UCSD-AML1 (cell line): ENCODE data around the gene DISP1.

Experiments used
- DNase-seq: peaks from one replicate; lab custom pipeline; 2025; ENCODE audit not compliant: unreplicated experiment; lab: John Stamatoyannopoulos, UW

Gene DISP1

GRCh38 chr1:222814536-222815439 is at the start of gene DISP1:
DISP1 (plus strand) TSS chr1:222815039; CDS start chr1:222942824, 127,785 bp downstream.
- peak; percentile 75 for DNase-seq

GRCh38 chr1:222767152-222767571 is 47.7 kb upstream of the DISP1 start:
- DNase-seq = no peak

DNA sequence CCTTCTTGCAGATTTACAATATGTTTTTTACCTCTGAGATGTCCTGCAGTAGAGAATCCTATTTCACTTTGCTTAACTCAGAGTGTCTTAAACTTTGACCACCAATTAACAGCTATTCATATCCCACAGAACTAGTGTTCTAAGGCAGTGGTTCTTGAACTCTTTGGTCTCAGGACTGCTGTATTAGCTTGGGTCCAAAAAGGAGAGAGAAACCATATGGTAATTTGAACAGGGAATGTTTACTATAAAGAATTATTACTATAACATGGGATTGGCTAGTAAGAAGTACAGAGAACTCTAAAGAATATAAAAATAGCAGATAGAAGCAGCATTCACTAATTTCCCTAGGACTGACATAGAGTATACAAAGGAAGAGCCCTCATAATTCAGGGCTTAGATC is 46.2 kb upstream of the DISP1 start:
- no peak for DNase-seq

- no peak for DNase-seq
Observed at GRCh38 chr1:222769181-222769580, 45.7 kb upstream of the DISP1 start.

DNA sequence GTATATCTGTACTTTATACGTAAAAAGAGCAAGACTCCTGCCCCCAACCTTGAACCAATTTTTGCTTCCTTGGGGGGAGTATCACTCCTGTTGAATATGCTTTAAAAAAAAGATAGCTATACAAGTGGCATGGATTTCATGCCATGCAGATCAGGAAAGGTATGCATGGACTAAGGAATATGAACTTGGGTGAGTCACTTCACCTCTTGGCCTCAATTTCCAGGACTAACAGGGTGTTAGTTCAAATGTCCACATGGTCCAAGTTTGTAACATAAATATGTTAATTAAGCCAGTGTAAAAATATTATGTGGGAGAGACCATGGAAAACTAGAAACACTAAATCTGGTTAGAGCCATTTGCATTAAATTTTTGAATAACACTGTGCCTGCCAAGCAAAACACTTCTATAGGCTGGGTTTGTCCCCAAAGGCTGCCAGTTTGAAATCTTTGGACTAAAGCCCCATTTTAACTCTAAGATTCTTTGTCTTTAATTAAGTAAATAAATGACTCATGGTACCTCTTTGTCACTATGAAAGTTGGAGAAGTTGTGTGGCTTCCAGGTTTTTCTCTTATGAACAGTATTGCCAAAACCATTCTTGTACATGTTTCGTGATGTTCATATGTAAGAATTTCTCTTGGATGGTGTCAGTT is 44.7 kb upstream of the DISP1 start:
- DNase-seq = no peak

GRCh38 chr1:222772996-222773379 is 41.9 kb upstream of the DISP1 start:
- peak; percentile 63 for DNase-seq

GRCh38 chr1:222777463-222777862 is 37.4 kb upstream of the DISP1 start:
- DNase-seq = no peak

GRCh38 chr1:222777977-222778376 is 36.9 kb upstream of the DISP1 start:
- no peak for DNase-seq

DNA sequence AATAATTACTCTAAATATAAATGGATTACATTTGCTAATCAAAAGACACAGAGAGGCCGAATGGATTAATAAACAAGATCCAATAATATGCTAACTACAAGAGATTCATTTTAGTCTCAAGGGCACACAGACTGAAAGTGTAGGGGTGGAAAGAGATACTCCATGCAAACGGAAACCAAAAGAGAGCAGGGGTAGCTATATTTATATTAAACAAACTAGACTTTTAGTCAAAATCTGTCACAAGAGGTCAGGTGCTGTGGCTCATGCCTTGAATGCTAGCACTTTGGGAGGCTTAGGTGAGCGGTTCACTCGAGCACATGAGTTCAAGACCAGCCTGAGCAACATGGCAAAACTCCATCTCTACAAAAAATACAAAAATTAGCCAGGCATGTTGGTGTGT is 33.6 kb upstream of the DISP1 start:
- DNase-seq = no peak

GRCh38 chr1:222783051-222783450 is 31.8 kb upstream of the DISP1 start:
- no peak for DNase-seq

DNA sequence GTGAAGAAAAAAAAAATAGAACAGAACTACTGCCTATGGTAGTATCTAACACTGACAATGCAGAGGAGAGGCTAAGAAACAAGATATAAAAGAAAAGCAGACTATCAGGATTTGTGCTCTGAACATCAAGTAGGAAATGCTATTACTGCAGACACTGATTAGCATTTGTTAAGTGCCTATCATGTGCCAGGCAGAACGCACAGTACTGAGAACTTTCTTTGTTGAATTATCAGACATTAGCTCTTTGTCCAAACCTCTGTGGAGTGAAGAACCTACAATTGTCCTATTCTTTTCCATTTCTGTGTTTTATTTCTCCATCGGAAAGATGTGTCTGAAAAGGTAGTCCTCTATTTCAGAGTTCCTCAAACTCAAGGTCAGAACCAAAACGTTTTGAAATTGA is 30.5 kb upstream of the DISP1 start:
- no peak for DNase-seq

DNA sequence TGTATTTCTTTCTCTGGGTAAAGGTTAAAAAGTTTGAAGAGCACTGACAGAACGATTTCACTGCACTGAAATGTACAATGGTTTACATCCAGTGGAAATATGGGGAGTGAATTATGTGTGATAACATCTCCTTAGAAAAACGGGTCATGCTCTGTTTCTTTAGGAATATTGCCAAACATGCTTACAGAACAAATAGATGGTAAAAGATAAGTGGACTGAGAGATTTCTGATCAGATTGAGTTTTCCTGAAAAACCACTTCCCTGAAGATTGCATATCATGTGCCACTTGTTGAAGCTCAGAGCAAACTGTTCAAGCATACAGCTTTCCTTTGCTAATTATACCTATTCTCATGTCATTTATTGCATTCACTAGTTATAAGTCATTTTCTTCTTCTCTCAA is 29.9 kb upstream of the DISP1 start:
- no peak for DNase-seq

GRCh38 chr1:222785529-222785928 is 29.3 kb upstream of the DISP1 start:
- no peak for DNase-seq

DNA sequence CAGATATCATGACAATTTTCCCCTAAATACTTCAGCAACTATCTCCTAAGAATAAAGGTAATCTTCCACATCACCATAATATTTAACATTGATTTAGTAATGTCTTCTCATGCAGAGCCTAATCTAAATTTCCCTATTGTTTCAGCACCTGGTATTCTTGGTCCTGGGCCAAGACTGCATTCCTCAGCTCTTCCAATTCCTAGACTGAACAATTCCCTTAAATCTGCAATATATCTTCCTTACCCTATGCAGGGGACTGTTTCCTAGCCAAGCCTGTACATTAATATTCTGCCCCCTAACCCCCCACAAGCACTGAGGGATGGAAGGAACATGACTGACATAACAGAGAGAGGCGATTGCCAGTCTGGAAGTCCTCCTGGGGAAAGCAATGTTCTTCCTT is 28.7 kb upstream of the DISP1 start:
- no peak for DNase-seq

DNA sequence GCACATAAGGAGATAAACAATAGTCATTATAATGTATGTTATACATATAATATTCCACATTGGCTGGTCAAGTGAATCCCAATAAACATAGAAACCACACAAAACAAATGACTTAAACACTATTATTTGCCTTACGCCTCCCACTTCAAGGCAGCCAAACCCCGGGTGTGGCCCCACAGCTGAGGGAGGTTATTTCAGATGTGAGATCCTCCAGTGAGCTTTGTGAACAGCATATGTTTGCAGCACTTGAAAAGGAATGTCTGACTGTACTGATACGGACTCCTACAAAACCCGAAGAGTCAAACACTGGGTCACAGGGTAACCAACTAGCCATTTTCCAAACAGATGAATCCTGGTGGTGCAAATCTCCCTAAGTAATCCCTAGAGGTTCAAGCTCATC is 27.1 kb upstream of the DISP1 start:
- no peak for DNase-seq

- DNase-seq = no peak
Observed at GRCh38 chr1:222788402-222789156, 26.3 kb upstream of the DISP1 start.

GRCh38 chr1:222790115-222790514 is 24.7 kb upstream of the DISP1 start:
- no peak for DNase-seq

GRCh38 chr1:222790520-222790919 is 24.3 kb upstream of the DISP1 start:
- no peak for DNase-seq

DNA sequence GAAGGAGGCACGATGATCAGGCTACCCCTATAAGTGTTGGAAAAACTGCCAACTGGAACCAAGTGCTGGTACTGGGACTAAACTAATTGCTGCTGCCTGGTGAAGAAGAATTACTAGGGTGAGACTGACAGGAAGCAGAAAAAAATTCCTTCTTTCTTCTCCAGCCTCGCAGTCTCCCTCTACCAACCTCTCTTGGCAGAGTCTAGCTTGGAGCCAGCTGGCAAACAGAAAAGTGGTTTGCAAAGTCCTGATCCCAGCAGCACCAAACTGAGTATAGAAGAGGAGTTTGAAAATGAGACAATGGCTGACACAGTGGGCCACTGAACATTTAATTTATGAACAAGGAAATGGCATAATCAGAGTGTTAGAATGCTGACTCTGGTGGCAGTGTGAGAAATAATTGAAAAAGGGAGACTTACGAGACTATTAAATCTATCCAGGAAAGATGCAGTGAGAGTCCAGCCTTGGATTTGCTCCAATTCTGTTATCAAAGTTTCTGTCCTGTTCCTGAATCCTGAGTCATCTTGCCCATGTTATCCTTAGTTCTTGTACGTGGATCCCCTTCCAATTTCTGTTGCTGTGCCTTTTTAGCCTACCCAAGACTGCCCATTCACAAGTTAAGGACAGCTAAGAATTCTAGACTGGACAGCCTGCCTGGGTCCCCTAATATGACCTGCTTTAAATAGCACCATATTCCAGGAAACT is 23.7 kb upstream of the DISP1 start:
- no peak for DNase-seq

DNA sequence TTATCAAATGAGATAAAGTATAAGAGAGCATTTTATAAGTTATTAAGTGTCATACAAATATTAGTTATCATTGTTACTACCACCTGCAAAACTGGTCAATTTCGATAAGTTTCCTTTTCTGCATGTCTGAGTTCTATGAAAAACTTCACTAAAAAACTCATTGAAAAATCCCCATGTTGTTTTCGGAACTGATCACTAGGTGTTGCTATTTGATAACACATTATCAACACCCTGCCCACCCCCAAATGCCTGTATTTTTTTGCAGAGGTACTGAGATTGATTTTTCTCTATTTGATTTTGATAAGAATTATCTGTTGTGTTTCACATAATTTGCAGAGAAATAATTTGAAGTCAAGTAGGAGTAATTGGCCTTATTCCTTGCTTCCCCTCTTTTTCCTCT is 22.1 kb upstream of the DISP1 start:
- DNase-seq = no peak
